Stomach (tissue), 9 donors: ENCODE results near the gene CRIP2. TPM values are rescaled to one million over a fixed set of nuclear protein-coding genes. Genes with fewer than 3 reads are reported as not detected.

Experiments used
- DNase-seq, 2 donors: peaks; one replicate each; pipeline versions ENCODE4 v3.0.0 to v3.0.0-alpha.2; 2013 to 2019
- H3K27ac ChIP-seq, 5 donors: fragments of 200-600 bp in 4 of 5; sonication (generic) in 4 of 5; one replicate each; pipeline ENCODE4 v1.5.1; 2013 to 2019; ENCODE audit warnings: mild to moderate bottlenecking in 1 of 5, moderate library complexity in 1 of 5
- H3K27me3 ChIP-seq, 3 donors: fragments of 200-600 bp; sonication (generic); one replicate each; pipeline ENCODE4 v1.5.1; 2017 to 2019; ENCODE audit warnings: mixed run types in 1 of 3
- H3K36me3 ChIP-seq, 4 donors: fragments of 200-600 bp; sonication (generic); 1 replicate in 3 of 4; 2 replicates in 1 of 4; pipeline ENCODE4 v1.5.1; 2016 to 2019
- H3K4me1 ChIP-seq, 4 donors: fragments of 200-600 bp; sonication (generic); one replicate each; pipeline ENCODE4 v1.5.1; 2016 to 2019
- H3K4me3 ChIP-seq, 4 donors: fragments of 200-600 bp; sonication (generic) in 3 of 4; one replicate each; pipeline ENCODE4 v1.5.1; 2016 to 2019; ENCODE audit warnings: mild to moderate bottlenecking in 1 of 4
- H3K9me3 ChIP-seq, 4 donors: fragments of 200-600 bp; sonication (generic); one replicate each; pipeline ENCODE4 v1.5.1; 2016 to 2019
- CTCF ChIP-seq, 7 experiments: fragments of 450-650 bp in 4 of 7; fragments of 200-600 bp in 3 of 7; sonication (generic) in 3 of 7; IDR thresholded peaks; one replicate each; pipeline ENCODE4 v1.5.1; 2016 to 2019; ENCODE audit warnings: antibody characterized with exemption in 7 of 7, control low read depth in 2 of 7, mild to moderate bottlenecking in 1 of 7
- EP300 ChIP-seq: sonication (generic); formaldehyde crosslinking; IDR thresholded peaks from one replicate; pipeline ENCODE4 v1.6.1; 2017; ENCODE audit warnings: antibody characterized with exemption
- POLR2A ChIP-seq, 4 donors: fragments of 450-650 bp; IDR thresholded peaks; one replicate each; pipeline ENCODE4 v1.6.1; 2016; ENCODE audit warnings: antibody characterized with exemption in 4 of 4, control low read depth in 2 of 4, mild to moderate bottlenecking in 1 of 4, moderate library complexity in 1 of 4
- POLR2AphosphoS5 ChIP-seq, 3 donors: sonication (generic); formaldehyde crosslinking; IDR thresholded peaks; one replicate each; pipeline ENCODE4 v1.6.1; 2016; ENCODE audit warnings: antibody characterized with exemption in 3 of 3
- WGBS, 5 donors: extraction: QIAGEN DNeasy Blood & Tissue Kit in 3 of 5; methylation state at CpG; one replicate each; pipeline versions ENCODE4 v1.1.5 to v1.1.7; 2013 to 2018; 5-methylcytosine and 5-hydroxymethylcytosine counted together
- intact Hi-C: fragments of 100-400 bp; cut with DNase I; formaldehyde crosslinking; loops from one replicate; pipeline ENCODE4 v1.15.1; 2023; ENCODE audit warnings: low total_unique reads
- polyA plus RNA-seq, 3 donors: library from polyadenylated mRNA; stranded (reverse); fragments of 200-250 nt; gene quantifications; one replicate each; pipeline ENCODE4 v1.2.3, GENCODE V29; 2013
- total RNA-seq, 5 donors: library from RNA; depleted of rRNA; stranded (reverse); fragments of >200 nt; gene quantifications; one replicate each; pipeline versions ENCODE4 v1.1.0 to v1.2.3, GENCODE V29; 2014 to 2016
- donor health status: healthy with polysubstance abuse.
- donor health status: Bipolar disorder and iron deficiency.
- donor health status: healthy.

The CRIP2 gene
- total and polyA plus RNA-seq, 8 donors, result 36.0 to 135 (median 74.5) TPM

DNA sequence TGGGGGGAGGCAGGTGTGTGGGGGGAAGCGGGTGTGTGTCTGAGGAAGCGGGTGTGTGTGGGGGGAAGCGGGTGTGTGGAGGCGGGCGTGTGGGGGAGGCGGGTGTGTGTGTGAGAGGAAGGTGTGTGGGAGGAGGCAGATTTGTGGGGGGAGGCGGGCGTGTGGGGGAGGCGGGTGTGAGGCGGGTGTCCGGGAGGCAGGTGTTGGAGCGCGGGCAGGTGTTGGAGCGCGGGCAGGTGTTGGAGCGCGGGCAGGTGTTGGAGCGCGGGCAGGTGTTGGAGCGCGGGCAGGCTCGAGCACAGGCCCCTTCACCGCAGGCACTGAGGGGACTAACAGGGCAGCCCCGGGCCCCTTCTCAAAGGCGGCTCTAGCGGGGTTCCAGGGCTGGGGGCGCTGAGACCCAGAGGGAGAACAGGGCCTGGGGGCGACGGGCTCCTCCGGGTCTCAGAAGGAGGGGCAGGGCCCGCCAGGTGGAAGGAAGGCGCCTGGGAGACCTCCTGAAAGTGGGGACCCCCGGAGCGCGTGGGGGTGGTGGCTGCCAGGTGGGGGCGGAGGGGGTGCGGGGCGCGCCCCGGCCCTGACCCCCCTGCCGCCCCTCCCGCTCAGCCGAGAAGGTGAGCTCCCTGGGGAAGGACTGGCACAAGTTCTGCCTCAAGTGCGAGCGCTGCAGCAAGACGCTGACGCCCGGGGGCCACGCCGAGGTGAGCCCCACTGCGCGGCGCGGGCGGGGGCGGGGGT lies 3.2 kb downstream of the CRIP2 start:
- 44 to 60% (median 48%) methylated on average over 17 to 54 of the region's 56 CpGs for WGBS, 5 donors
- Histone ChIP-seq H3K9me3 (no peaks in the 10 kb centered on the region), H3K4me1 (peaks cover 63 to 91% (median 83%) of the 10 kb centered on the region in 4 donors), H3K27ac (peak overlapping the region in 3 of 5 donors; percentile 38 to 90 (median 83)), H3K27me3 (peaks cover 0 to 74% (median 13%) of the 10 kb centered on the region in 3 donors), H3K36me3 (peaks cover 0 to 18% (median 4%) of the 10 kb centered on the region in 4 donors), H3K4me3 (peak overlapping the region in 1 of 4 donors; percentile 82)
- peak in 1 of 2 donors; percentile 80 for DNase-seq
- intact Hi-C loops, result no loop called here
- TF ChIP-seq POLR2A (IDR thresholded peaks at IDR 0.05), result no peak
- TF ChIP-seq EP300, result no peak
- no peak for TF ChIP-seq CTCF (IDR thresholded peaks at IDR 0.05)
- TF ChIP-seq POLR2AphosphoS5 (IDR thresholded peaks at IDR 0.05), result no peak

- no peak for TF ChIP-seq EP300
- no peak for TF ChIP-seq POLR2A (IDR thresholded peaks at IDR 0.05)
- no peak for TF ChIP-seq POLR2AphosphoS5 (IDR thresholded peaks at IDR 0.05)
- no peak for TF ChIP-seq CTCF (IDR thresholded peaks at IDR 0.05)
- intact Hi-C loops, result no loop called here
- no peak overlapping the region for H3K4me3 ChIP-seq
- no peak for DNase-seq
- H3K27me3 ChIP-seq, result peaks cover 0 to 66% (median 13%) of the 10 kb centered on the region in 3 donors
- 47 to 81% (median 64%) methylated on average over 17 to 81 of the region's 81 CpGs for WGBS, 5 donors
- peaks cover 0 to 18% (median 4%) of the 10 kb centered on the region in 4 donors for H3K36me3 ChIP-seq
- H3K9me3 ChIP-seq, result no peaks in the 10 kb centered on the region
- H3K4me1 ChIP-seq, result peaks cover 63 to 91% (median 83%) of the 10 kb centered on the region in 4 donors
- H3K27ac ChIP-seq, result peak overlapping the region in 3 of 5 donors; percentile 8 to 34 (median 9)
These were observed 4.0 kb downstream of the CRIP2 start for GRCh38 chr14:105478398-105479251.

DNA sequence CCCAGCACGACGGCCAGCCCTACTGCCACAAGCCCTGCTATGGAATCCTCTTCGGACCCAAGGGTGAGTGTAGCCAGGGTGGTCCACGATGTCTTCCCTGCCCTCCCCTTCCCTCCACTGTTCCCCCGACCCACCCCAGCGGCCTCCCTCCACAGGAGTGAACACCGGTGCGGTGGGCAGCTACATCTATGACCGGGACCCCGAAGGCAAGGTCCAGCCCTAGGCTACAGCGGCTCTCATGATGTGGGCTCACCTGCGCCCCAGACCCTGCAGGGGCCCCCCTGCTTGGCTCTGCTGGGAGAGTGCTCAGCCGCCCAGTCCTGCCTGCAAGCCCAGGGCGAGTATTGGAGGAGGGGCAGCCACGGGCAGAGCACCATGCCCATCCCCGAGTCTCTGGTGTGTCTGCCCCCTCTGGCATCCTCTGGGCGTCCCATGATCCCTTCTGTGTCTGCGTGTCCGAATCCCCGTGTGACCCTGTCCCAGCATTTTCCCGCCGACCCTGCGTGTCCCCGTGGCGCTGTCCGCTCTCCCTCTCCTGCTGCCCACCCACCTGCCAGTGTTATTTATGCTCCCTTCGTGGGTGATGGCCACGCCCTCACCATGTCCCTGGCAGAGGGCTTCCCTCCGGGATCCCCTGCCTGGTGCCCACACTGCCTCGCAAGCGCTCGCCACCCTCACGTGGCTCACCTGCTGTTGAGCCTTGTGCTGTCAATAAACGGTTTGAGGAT lies 5.0 kb downstream of the CRIP2 start:
- Histone ChIP-seq H3K27ac (peak overlapping the region in 4 of 5 donors; percentile 89 to 95 (median 92)), H3K4me3 (no peak overlapping the region), H3K27me3 (peaks cover 0 to 64% (median 13%) of the 10 kb centered on the region in 3 donors), H3K9me3 (no peaks in the 10 kb centered on the region), H3K4me1 (peaks cover 67 to 94% (median 85%) of the 10 kb centered on the region in 4 donors), H3K36me3 (peaks cover 0 to 18% (median 4%) of the 10 kb centered on the region in 4 donors)
- intact Hi-C loops, result no loop called here
- TF ChIP-seq POLR2AphosphoS5 (IDR thresholded peaks at IDR 0.05) (no peak), EP300 (no peak), CTCF (IDR thresholded peaks at IDR 0.05) (no peak), POLR2A (IDR thresholded peaks at IDR 0.05) (no peak)
- 68 to 78% (median 73%) methylated on average over 32 to 34 of the region's 34 CpGs for WGBS, 5 donors
- DNase-seq, result peak in 1 of 2 donors; percentile 39
